ENCODE measurements around the gene RASAL2.

RASAL2 gene

GRCh38 chr1:178393370-178393769, 299.5 kb downstream of the RASAL2 start:
- DNase-seq (ENCODE audit: low spot score), result no peak

- no peak for DNase-seq (ENCODE audit: low spot score)
These were observed 302.9 kb downstream of the RASAL2 start for GRCh38 chr1:178396789-178397188.

GRCh38 chr1:178397678-178398077, 303.8 kb downstream of the RASAL2 start:
- no peak for DNase-seq (ENCODE audit: low spot score)

- DNase-seq (ENCODE audit: low spot score), result no peak
These were observed 305.3 kb downstream of the RASAL2 start for GRCh38 chr1:178399177-178399728.

- DNase-seq (ENCODE audit: low spot score), result no peak
These were observed 311.2 kb downstream of the RASAL2 start for GRCh38 chr1:178405137-178405536.

- no peak for DNase-seq (ENCODE audit: low spot score)
These were observed 313.3 kb downstream of the RASAL2 start for GRCh38 chr1:178407215-178407614.

GRCh38 chr1:178407655-178408054, 313.8 kb downstream of the RASAL2 start:
- DNase-seq (ENCODE audit: low spot score), result no peak

GRCh38 chr1:178408871-178409270, 315.0 kb downstream of the RASAL2 start:
- DNase-seq (ENCODE audit: low spot score), result no peak

GRCh38 chr1:178409541-178409940, 315.6 kb downstream of the RASAL2 start:
- no peak for DNase-seq (ENCODE audit: low spot score)

- DNase-seq (ENCODE audit: low spot score), result no peak
These were observed 318.0 kb downstream of the RASAL2 start for GRCh38 chr1:178411756-178412399.

- DNase-seq (ENCODE audit: low spot score), result no peak
These were observed 318.5 kb downstream of the RASAL2 start for GRCh38 chr1:178412400-178412770.

GRCh38 chr1:178417858-178418257, 324.0 kb downstream of the RASAL2 start:
- no peak for DNase-seq (ENCODE audit: low spot score)

- DNase-seq (ENCODE audit: low spot score), result no peak
These were observed 324.5 kb downstream of the RASAL2 start for GRCh38 chr1:178418284-178418955.

GRCh38 chr1:178434360-178434759, 340.5 kb downstream of the RASAL2 start:
- no peak for DNase-seq (ENCODE audit: low spot score)

- DNase-seq (ENCODE audit: low spot score), result no peak
These were observed 341.1 kb downstream of the RASAL2 start for GRCh38 chr1:178434899-178435435.

- DNase-seq (ENCODE audit: low spot score), result no peak
These were observed 343.0 kb downstream of the RASAL2 start for GRCh38 chr1:178436899-178437298.

- no peak for DNase-seq (ENCODE audit: low spot score)
These were observed 344.5 kb downstream of the RASAL2 start for GRCh38 chr1:178438432-178438831.

GRCh38 chr1:178442925-178443324, 349.0 kb downstream of the RASAL2 start:
- DNase-seq (ENCODE audit: low spot score), result no peak

GRCh38 chr1:178450871-178451270, 357.0 kb downstream of the RASAL2 start:
- DNase-seq (ENCODE audit: low spot score), result no peak

- no peak for DNase-seq (ENCODE audit: low spot score)
These were observed 357.6 kb downstream of the RASAL2 start for GRCh38 chr1:178451529-178451928.

- DNase-seq (ENCODE audit: low spot score), result no peak
These were observed 358.1 kb downstream of the RASAL2 start for GRCh38 chr1:178452013-178452412.

GRCh38 chr1:178456472-178456871, 362.6 kb downstream of the RASAL2 start:
- DNase-seq (ENCODE audit: low spot score), result no peak

- DNase-seq (ENCODE audit: low spot score), result no peak
These were observed 363.7 kb downstream of the RASAL2 start for GRCh38 chr1:178457651-178458050.

Measured in putamen (tissue), 1 donor.